DMS 273 (cell line): ENCODE data around the gene SLC36A2.
A peak's percentile ranks its signal among the peaks of the same experiment; 100 is the strongest.
"Not testable (repeated sequence)": the region's sequence is repeated elsewhere in the genome, so short reads cannot be mapped to it uniquely, and the experiment has no call there.

Experiments
- DNase-seq: peaks from one replicate; lab custom pipeline; 2025; ENCODE audit not compliant: unreplicated experiment; lab: John Stamatoyannopoulos, UW

The SLC36A2 gene

GRCh38 chr5:151327585-151327984 is 19.8 kb downstream of the SLC36A2 start:
- no peak for DNase-seq

GRCh38 chr5:151326266-151326665 is 21.1 kb downstream of the SLC36A2 start:
- DNase-seq, result no peak

- no peak for DNase-seq
Observed at GRCh38 chr5:151320481-151320880, 26.9 kb downstream of the SLC36A2 start.

GRCh38 chr5:151318850-151319732 is 28.3 kb downstream of the SLC36A2 start:
- peak; percentile 61 for DNase-seq

GRCh38 chr5:151317871-151318270 is 29.5 kb downstream of the SLC36A2 start:
- no peak for DNase-seq

- DNase-seq, result peak; percentile 86
Observed at GRCh38 chr5:151315998-151316597, 31.3 kb downstream of the SLC36A2 start.

GRCh38 chr5:151313357-151313756 is 34.0 kb downstream of the SLC36A2 start:
- DNase-seq, result no peak

GRCh38 chr5:151312756-151313324 is 34.5 kb downstream of the SLC36A2 start:
- DNase-seq, result no peak

GRCh38 chr5:151310932-151311331 is 36.4 kb downstream of the SLC36A2 start:
- no peak for DNase-seq

GRCh38 chr5:151309821-151310220 is 37.5 kb downstream of the SLC36A2 start:
- not testable (repeated sequence) for DNase-seq

- DNase-seq, result not testable (repeated sequence)
Observed at GRCh38 chr5:151309266-151309665, 38.1 kb downstream of the SLC36A2 start.

GRCh38 chr5:151303666-151304065 is 43.7 kb downstream of the SLC36A2 start, which contains the start of gene SLC36A3:
Gene SLC36A3 (minus strand): TSS chr5:151303766. CDS start chr5:151303354, 412 bp downstream.
- DNase-seq, result no peak

GRCh38 chr5:151298063-151298855 is 49.1 kb downstream of the SLC36A2 start:
- peak; percentile 71 for DNase-seq

- DNase-seq, result no peak
Observed at GRCh38 chr5:151296974-151297373, 50.4 kb downstream of the SLC36A2 start.

GRCh38 chr5:151296478-151296830 is 50.9 kb downstream of the SLC36A2 start:
- no peak for DNase-seq

GRCh38 chr5:151295791-151296477 is 51.4 kb downstream of the SLC36A2 start:
- DNase-seq, result no peak

GRCh38 chr5:151295138-151295537 is 52.2 kb downstream of the SLC36A2 start:
- no peak for DNase-seq

GRCh38 chr5:151293624-151294023 is 53.7 kb downstream of the SLC36A2 start:
- no peak for DNase-seq

GRCh38 chr5:151288180-151288579 is 59.2 kb downstream of the SLC36A2 start:
- DNase-seq, result peak; percentile 9

GRCh38 chr5:151286246-151286645 is 61.1 kb downstream of the SLC36A2 start:
- no peak for DNase-seq

- no peak for DNase-seq
Observed at GRCh38 chr5:151285683-151286082, 61.7 kb downstream of the SLC36A2 start.
